ENCODE measurements around the gene MAGEC3.

The MAGEC3 gene

GRCh38 chrX:141945426-141945825, 107.3 kb downstream of the MAGEC3 start:
- in situ Hi-C loops (cut with MboI; ENCODE audit: low sequenced_read_pairs) = no loop called here

GRCh38 chrX:141947350-141947749, 109.2 kb downstream of the MAGEC3 start:
- in situ Hi-C loops (cut with MboI; ENCODE audit: low sequenced_read_pairs) = no loop called here
